ENCODE data around the gene PCGF2. TPM values are rescaled to one million over a fixed set of nuclear protein-coding genes. Genes with fewer than 3 reads are reported as not detected.
A peak's percentile ranks its signal among the peaks of the same experiment; 100 is the strongest.

The PCGF2 gene
- total and polyA plus RNA-seq, 3 experiments from 2014 or later, result 0.09 to 0.89 (median 0.72) TPM

DNA sequence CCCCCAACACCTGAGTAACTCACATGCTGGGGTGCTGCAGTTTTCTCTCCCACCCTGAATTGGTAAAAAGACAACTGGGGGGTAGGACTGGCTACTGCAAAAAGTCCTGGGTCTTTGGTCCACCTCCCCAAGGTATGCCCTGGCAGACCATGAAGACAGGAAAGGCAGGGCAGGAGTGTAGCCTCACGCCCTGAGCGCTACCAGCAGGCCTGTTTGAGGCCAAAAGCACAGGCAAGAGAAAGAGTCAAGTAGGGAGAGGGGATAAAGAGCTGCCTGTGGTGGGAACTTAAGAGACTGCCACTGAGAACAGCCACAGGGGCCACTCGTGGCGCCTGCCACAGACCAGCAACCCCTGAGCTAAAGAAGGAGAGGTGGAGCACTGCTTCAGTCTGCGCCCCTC is 18.2 kb upstream of the PCGF2 start:
- Mint-ChIP-seq H3K4me1 (peaks cover 3 to 11% (median 7%) of the 10 kb centered on the region in 3 donors), H3K36me3 (peaks cover 0 to 95% (median 14%) of the 10 kb centered on the region in 3 donors), H3K27ac (peak overlapping the region in 2 of 8 donors; percentile 25 to 80), H3K9me3 (no peaks in the 10 kb centered on the region), H3K4me3 (peak overlapping the region in 1 of 7 donors; percentile 70), H3K27me3 (no peaks in the 10 kb centered on the region)
- no peak overlapping the region for H3K4me3 ChIP-seq (ENCODE audit: low read length)
- no peak for DNase-seq
- peaks cover 55% of the 10 kb centered on the region for H3K36me3 ChIP-seq (ENCODE audit: insufficient read depth, low read length)
- H3K9me3 ChIP-seq (ENCODE audit: low read length), result no peaks in the 10 kb centered on the region
- peaks cover 6% of the 10 kb centered on the region for H3K4me1 ChIP-seq (ENCODE audit: insufficient read depth, low read length)
- H3K27ac ChIP-seq (ENCODE audit: low read depth, low read length), result no peak overlapping the region
- no peaks in the 10 kb centered on the region for H3K27me3 ChIP-seq (ENCODE audit: insufficient read depth, low read length, poor library complexity, severe bottlenecking)
- ChIA-PET CTCF (no interaction called here), POLR2A (no interaction called here)

DNA sequence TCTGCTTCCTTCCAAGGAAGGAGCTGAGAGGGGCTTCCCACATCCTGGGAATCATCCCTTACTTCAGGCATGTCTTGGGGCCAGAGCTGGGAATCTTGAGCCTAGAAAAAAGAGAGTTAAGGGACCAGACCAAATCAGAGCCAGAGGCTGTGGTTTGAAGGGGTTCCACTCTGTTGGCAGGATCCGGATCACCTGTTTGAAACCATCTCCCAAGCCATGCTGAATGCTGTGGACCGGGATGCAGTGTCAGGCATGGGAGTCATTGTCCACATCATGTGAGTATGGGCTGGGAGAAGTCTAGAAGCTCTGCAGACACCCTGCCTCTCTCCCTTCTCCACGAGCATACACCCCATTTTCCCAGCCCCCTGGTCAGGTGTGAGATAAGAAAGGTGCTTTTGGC is 14.1 kb upstream of the PCGF2 start:
- Histone ChIP-seq H3K4me1 (ENCODE audit: insufficient read depth, low read length) (peaks cover 7% of the 10 kb centered on the region), H3K36me3 (ENCODE audit: insufficient read depth, low read length) (peaks cover 48% of the 10 kb centered on the region), H3K27ac (ENCODE audit: low read depth, low read length) (no peak overlapping the region), H3K4me3 (ENCODE audit: low read length) (no peak overlapping the region), H3K27me3 (ENCODE audit: insufficient read depth, low read length, poor library complexity, severe bottlenecking) (no peaks in the 10 kb centered on the region), H3K9me3 (ENCODE audit: low read length) (no peaks in the 10 kb centered on the region)
- H3K36me3 Mint-ChIP-seq, result peaks cover 0 to 86% (median 9%) of the 10 kb centered on the region in 3 donors
- POLR2A ChIA-PET, result no interaction called here
- H3K9me3 Mint-ChIP-seq, result no peaks in the 10 kb centered on the region
- peak overlapping the region in 4 of 8 donors; percentile 23 to 86 (median 70) for H3K27ac Mint-ChIP-seq
- no peak for DNase-seq
- peaks cover 11 to 15% (median 14%) of the 10 kb centered on the region in 3 donors for H3K4me1 Mint-ChIP-seq
- CTCF ChIA-PET, result interaction anchor here (0.6 kb wide), 2 partner anchors 11 to 1247 kb away, joined by 3 read pairs; no protein-coding TSS in a partner anchor
- no peaks in the 10 kb centered on the region for H3K27me3 Mint-ChIP-seq
- H3K4me3 Mint-ChIP-seq, result no peak overlapping the region

DNA sequence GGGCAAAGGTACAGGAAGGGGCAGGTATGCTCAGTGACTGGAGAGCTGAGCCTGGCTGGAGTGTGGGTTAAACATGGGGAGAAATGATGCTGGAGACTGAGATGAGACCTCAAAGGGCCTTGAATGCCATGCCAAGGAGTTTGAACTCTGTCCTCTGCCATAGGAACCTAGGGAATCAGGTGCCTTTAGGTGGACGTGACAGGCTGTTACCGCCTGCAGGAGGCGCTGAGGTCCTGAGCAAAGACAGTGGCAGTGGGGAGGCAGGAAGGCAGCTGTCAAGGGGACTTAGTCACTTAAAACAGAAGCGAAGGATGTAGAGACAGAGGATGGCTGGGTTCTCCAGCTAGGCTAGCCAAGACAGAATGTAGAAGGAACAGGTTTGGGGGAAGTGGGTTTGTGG is 13.5 kb upstream of the PCGF2 start:
- H3K27me3 Mint-ChIP-seq, result no peaks in the 10 kb centered on the region
- no peak overlapping the region for H3K4me3 Mint-ChIP-seq
- Histone ChIP-seq H3K27me3 (ENCODE audit: insufficient read depth, low read length, poor library complexity, severe bottlenecking) (no peaks in the 10 kb centered on the region), H3K36me3 (ENCODE audit: insufficient read depth, low read length) (peaks cover 48% of the 10 kb centered on the region), H3K27ac (ENCODE audit: low read depth, low read length) (no peak overlapping the region), H3K9me3 (ENCODE audit: low read length) (no peaks in the 10 kb centered on the region), H3K4me1 (ENCODE audit: insufficient read depth, low read length) (peaks cover 7% of the 10 kb centered on the region), H3K4me3 (ENCODE audit: low read length) (no peak overlapping the region)
- ChIA-PET POLR2A (no interaction called here), CTCF (interaction anchor here (0.6 to 1.2 kb wide), 3 partner anchors 140 to 1248 kb away, joined by 3 read pairs; no protein-coding TSS in a partner anchor)
- peaks cover 11 to 14% (median 13%) of the 10 kb centered on the region in 3 donors for H3K4me1 Mint-ChIP-seq
- peaks cover 0 to 83% (median 8%) of the 10 kb centered on the region in 3 donors for H3K36me3 Mint-ChIP-seq
- H3K27ac Mint-ChIP-seq, result peak overlapping the region in 6 of 8 donors; percentile 8 to 86 (median 74)
- H3K9me3 Mint-ChIP-seq, result no peaks in the 10 kb centered on the region
- DNase-seq, result no peak

DNA sequence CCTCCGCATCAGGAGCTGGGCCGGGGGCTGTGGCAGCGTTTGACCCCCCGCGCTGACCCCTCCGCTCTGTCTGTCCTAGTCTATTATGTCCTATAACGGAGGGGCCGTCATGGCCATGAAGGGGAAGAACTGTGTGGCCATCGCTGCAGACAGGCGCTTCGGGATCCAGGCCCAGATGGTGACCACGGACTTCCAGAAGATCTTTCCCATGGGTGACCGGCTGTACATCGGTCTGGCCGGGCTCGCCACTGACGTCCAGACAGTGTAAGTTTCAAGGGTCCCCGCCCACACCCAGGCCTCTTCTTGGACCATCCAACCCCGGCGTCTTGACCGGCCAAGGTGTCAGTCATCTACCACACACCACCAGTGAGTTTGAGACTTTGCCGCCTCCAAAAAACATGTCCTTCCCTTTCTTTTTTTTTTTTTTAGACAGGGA is 5.0 kb upstream of the PCGF2 start:
- peak overlapping the region; percentile 91 for H3K27ac ChIP-seq (ENCODE audit: low read depth, low read length)
- no peak for DNase-seq
- peaks cover 3 to 43% (median 7%) of the 10 kb centered on the region in 3 donors for H3K36me3 Mint-ChIP-seq
- no peaks in the 10 kb centered on the region for H3K9me3 ChIP-seq (ENCODE audit: low read length)
- peak overlapping the region; percentile 88 to 100 (median 98) for H3K4me3 Mint-ChIP-seq
- peaks cover 0 to 3% (median 0%) of the 10 kb centered on the region in 5 donors for H3K9me3 Mint-ChIP-seq
- peak overlapping the region; percentile 98 for H3K4me3 ChIP-seq (ENCODE audit: low read length)
- H3K27ac Mint-ChIP-seq, result peak overlapping the region; percentile 27 to 99 (median 97)
- CTCF ChIA-PET, result interaction anchor here (1.2 kb wide), 1 partner anchor 400 kb away, joined by 3 read pairs; no protein-coding TSS in a partner anchor
- H3K4me1 Mint-ChIP-seq, result peaks cover 43 to 68% (median 52%) of the 10 kb centered on the region in 3 donors
- peaks cover 21 to 27% of the 10 kb centered on the region in 2 donors for H3K27me3 Mint-ChIP-seq
- peaks cover 51% of the 10 kb centered on the region for H3K4me1 ChIP-seq (ENCODE audit: insufficient read depth, low read length)
- H3K36me3 ChIP-seq (ENCODE audit: insufficient read depth, low read length), result peaks cover 20% of the 10 kb centered on the region
- peaks cover 25% of the 10 kb centered on the region for H3K27me3 ChIP-seq (ENCODE audit: insufficient read depth, low read length, poor library complexity, severe bottlenecking)
- POLR2A ChIA-PET, result interaction anchor here (1.2 kb wide), 1 partner anchor 121 kb away, joined by 4 read pairs; no protein-coding TSS in a partner anchor

DNA sequence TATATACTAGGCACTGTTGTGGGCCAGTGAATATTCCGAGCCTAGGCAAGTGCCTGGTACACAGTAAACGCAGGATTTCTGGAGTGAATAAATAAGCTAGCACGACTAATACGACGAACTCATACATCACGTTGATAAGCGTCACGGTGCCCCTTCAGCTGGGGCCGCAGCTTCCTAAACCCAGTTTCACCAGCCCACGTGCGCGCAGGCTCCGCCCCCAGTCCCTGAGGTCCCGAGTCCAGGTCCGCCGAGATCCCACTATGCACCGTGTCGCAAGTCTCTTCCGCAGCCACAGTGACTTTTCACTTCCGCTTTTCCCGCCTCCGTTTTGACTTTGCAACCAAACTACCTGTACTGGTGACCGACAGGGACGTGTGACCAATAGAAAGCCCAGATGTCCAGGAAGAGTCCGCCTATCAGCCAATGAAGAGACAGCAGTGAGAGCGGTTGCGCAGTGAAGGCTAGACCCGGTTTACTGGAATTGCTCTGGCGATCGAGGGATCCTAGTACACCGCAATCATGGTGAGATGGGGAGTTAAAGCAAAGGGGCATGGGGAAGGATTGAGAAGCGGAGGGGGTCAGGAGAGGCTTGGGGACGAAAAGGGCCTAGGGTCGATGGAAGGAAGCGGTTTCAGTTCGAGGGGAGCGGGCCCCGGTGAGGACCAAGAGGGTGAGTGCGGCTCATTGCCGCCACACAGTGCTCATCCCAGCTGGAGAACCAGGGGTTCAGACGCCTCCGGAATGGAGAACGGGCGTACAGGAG is 4.4 kb upstream of the PCGF2 start, which contains the start of gene PSMB3:
Gene PSMB3, plus strand, starts transcription at position 434 of the 763 bp plus-strand sequence. Its CDS starts 86 bp downstream, at position 520.
- peak; percentile 91 to 97 (median 96) for DNase-seq
- POLR2A ChIA-PET, result interaction anchor here (0.5 to 2.3 kb wide), 9 partner anchors 9 to 194 kb away, joined by 3 to 10 read pairs (median 4); partner anchors contain the start of gene MLLT6
- Histone ChIP-seq H3K4me3 (ENCODE audit: low read length) (peak within 1 kb of the TSS; percentile 98), H3K4me1 (ENCODE audit: insufficient read depth, low read length) (peaks cover 55% of the 10 kb centered on the region), H3K36me3 (ENCODE audit: insufficient read depth, low read length) (peaks cover 17% of the 10 kb centered on the region), H3K9me3 (ENCODE audit: low read length) (no peaks in the 10 kb centered on the region), H3K27me3 (ENCODE audit: insufficient read depth, low read length, poor library complexity, severe bottlenecking) (peaks cover 29% of the 10 kb centered on the region), H3K27ac (ENCODE audit: low read depth, low read length) (peak within 1 kb of the TSS; percentile 91)
- Mint-ChIP-seq H3K4me1 (peaks cover 46 to 72% (median 52%) of the 10 kb centered on the region in 3 donors), H3K36me3 (peaks cover 3 to 39% (median 7%) of the 10 kb centered on the region in 3 donors), H3K9me3 (peaks cover 0 to 3% (median 0%) of the 10 kb centered on the region in 5 donors), H3K27ac (peak within 1 kb of the TSS; percentile 89 to 99 (median 97)), H3K4me3 (peak within 1 kb of the TSS; percentile 88 to 100 (median 98)), H3K27me3 (peaks cover 24 to 29% of the 10 kb centered on the region in 2 donors)
- CTCF ChIA-PET, result interaction anchor here (0.7 to 2.5 kb wide), 5 partner anchors 17 to 400 kb away, joined by 3 to 15 read pairs (median 3); partner anchors contain the start of gene EPOP

DNA sequence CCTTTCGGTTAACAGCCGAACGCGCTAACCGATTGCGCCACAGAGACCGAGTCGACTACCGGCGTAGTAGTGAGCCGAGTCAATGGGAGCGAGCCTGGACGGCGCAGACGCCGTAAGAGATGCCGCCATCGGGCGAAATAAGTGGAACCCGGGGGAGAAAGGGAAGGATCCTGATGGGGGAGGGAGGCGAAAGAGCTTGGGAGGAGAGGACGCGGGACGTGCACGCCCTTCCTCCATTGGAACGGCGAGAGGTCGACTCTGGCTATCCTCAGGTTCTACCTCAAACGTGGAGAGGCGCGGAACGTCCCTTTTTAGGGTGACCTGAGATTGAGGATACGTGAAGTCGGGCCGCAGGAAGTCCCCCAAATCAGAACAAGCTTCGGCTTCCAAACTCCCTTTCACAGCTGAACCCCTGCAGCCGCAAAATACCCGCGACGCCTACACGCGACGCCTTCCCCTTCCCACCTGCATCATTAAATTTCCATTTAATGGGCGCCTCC is 3.7 kb upstream of the PCGF2 start:
- peaks cover 17% of the 10 kb centered on the region for H3K36me3 ChIP-seq (ENCODE audit: insufficient read depth, low read length)
- CTCF ChIA-PET, result interaction anchor here (0.7 to 2.5 kb wide), 5 partner anchors 16 to 193 kb away, joined by 3 to 15 read pairs (median 4); partner anchors contain the start of gene EPOP
- H3K9me3 ChIP-seq (ENCODE audit: low read length), result no peaks in the 10 kb centered on the region
- H3K4me1 Mint-ChIP-seq, result peaks cover 47 to 73% (median 52%) of the 10 kb centered on the region in 3 donors
- H3K27me3 Mint-ChIP-seq, result peaks cover 25 to 31% of the 10 kb centered on the region in 2 donors
- H3K4me1 ChIP-seq (ENCODE audit: insufficient read depth, low read length), result peaks cover 57% of the 10 kb centered on the region
- peak overlapping the region; percentile 91 for H3K27ac ChIP-seq (ENCODE audit: low read depth, low read length)
- POLR2A ChIA-PET, result interaction anchor here (0.5 to 2.3 kb wide), 8 partner anchors 9 to 193 kb away, joined by 3 to 10 read pairs (median 4); partner anchors contain the start of gene MLLT6
- H3K27me3 ChIP-seq (ENCODE audit: insufficient read depth, low read length, poor library complexity, severe bottlenecking), result peaks cover 33% of the 10 kb centered on the region
- H3K9me3 Mint-ChIP-seq, result peaks cover 0 to 3% (median 0%) of the 10 kb centered on the region in 5 donors
- peak overlapping the region; percentile 98 for H3K4me3 ChIP-seq (ENCODE audit: low read length)
- peak overlapping the region; percentile 89 to 99 (median 97) for H3K27ac Mint-ChIP-seq
- H3K4me3 Mint-ChIP-seq, result peak overlapping the region; percentile 88 to 100 (median 98)
- DNase-seq, result peak; percentile 66 to 89 (median 82)
- H3K36me3 Mint-ChIP-seq, result peaks cover 3 to 35% (median 7%) of the 10 kb centered on the region in 3 donors

DNA sequence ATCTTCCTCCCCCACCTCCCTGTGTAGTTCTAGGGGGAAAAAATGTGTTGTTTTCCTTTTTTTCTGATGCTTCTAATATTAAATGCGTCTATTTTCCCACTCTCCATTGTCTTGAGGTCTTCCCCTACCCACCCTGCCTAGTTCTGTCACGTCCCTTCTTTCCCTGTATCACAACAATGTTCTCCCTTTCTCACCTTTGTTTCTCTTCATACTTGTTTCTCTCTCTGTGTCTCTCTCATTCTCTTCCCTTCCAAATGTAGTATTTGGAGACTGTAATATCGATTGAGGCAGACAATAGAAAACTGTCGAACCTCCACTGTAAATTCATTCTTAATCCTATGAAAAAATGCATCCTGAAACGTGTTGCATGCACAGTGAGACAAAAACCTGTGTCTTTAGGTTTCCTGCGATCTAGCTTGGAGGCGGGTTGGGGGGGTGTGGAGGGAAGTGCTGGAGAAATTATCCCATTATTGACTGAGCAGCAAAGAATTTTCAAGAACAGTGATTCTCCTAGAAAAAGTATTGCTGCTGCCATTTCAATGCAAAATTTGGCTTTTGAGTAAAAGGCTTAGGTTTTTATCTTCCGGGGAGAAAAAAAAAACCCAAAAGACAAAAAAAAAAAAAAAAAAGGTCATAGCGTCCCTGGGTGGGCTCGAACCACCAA is 3.1 kb upstream of the PCGF2 start:
- H3K36me3 ChIP-seq (ENCODE audit: insufficient read depth, low read length), result peaks cover 14% of the 10 kb centered on the region
- H3K4me1 ChIP-seq (ENCODE audit: insufficient read depth, low read length), result peaks cover 61% of the 10 kb centered on the region
- H3K27me3 Mint-ChIP-seq, result peaks cover 31 to 36% of the 10 kb centered on the region in 2 donors
- no peaks in the 10 kb centered on the region for H3K9me3 ChIP-seq (ENCODE audit: low read length)
- DNase-seq, result no peak
- H3K9me3 Mint-ChIP-seq, result peaks cover 0 to 3% (median 0%) of the 10 kb centered on the region in 5 donors
- POLR2A ChIA-PET, result interaction anchor here (0.6 to 2.3 kb wide), 7 partner anchors 8 to 193 kb away, joined by 3 to 10 read pairs (median 4); no protein-coding TSS in a partner anchor
- H3K27me3 ChIP-seq (ENCODE audit: insufficient read depth, low read length, poor library complexity, severe bottlenecking), result peaks cover 39% of the 10 kb centered on the region
- H3K4me3 Mint-ChIP-seq, result peak overlapping the region; percentile 88 to 100 (median 98)
- CTCF ChIA-PET, result interaction anchor here (0.7 to 2.5 kb wide), 6 partner anchors 11 to 193 kb away, joined by 3 to 15 read pairs (median 4); partner anchors contain the start of gene EPOP
- peaks cover 52 to 78% (median 55%) of the 10 kb centered on the region in 3 donors for H3K4me1 Mint-ChIP-seq
- peaks cover 3 to 32% (median 7%) of the 10 kb centered on the region in 3 donors for H3K36me3 Mint-ChIP-seq
- H3K27ac ChIP-seq (ENCODE audit: low read depth, low read length), result peak overlapping the region; percentile 91
- peak overlapping the region; percentile 98 for H3K4me3 ChIP-seq (ENCODE audit: low read length)
- H3K27ac Mint-ChIP-seq, result peak overlapping the region in 7 of 8 donors; percentile 89 to 99 (median 97)
